KMS-11 (cell line): Measurements from ENCODE around the gene NEB.

Source experiments
- H2AFZ ChIP-seq: fragments of 200-600 bp; sonication (generic); 2 replicates; pipeline ENCODE4 v1.6.1; 2016; ENCODE audit warnings: antibody characterized with exemption, mixed run types, low read depth
- H3K27ac ChIP-seq: fragments of 200-600 bp; sonication (generic); 2 replicates; pipeline ENCODE4 v1.6.1; 2016; ENCODE audit warnings: mild to moderate bottlenecking, mixed run types
- H3K27me3 ChIP-seq: fragments of 200-600 bp; sonication (generic); 2 replicates; pipeline ENCODE4 v1.6.1; 2017; ENCODE audit warnings: mild to moderate bottlenecking, low read depth, mixed run types, moderate library complexity; ENCODE audit not compliant: insufficient read depth
- H3K36me3 ChIP-seq: fragments of 200-600 bp; sonication (generic); 2 replicates; pipeline ENCODE4 v1.6.1; 2017; ENCODE audit warnings: mild to moderate bottlenecking, mixed run types; ENCODE audit not compliant: insufficient read depth
- H3K4me1 ChIP-seq: fragments of 200-600 bp; sonication (generic); 2 replicates; pipeline ENCODE4 v1.6.1; 2016; ENCODE audit warnings: mild to moderate bottlenecking, low read depth, mixed run types; ENCODE audit not compliant: poor library complexity, severe bottlenecking
- H3K4me2 ChIP-seq: fragments of 200-600 bp; sonication (generic); 2 replicates; pipeline ENCODE4 v1.7.0; 2016; ENCODE audit warnings: mild to moderate bottlenecking, mixed run types
- H3K4me3 ChIP-seq: fragments of 200-600 bp; sonication (generic); IDR thresholded peaks from 2 replicates; pipeline ENCODE4 v1.6.1; 2017; ENCODE audit warnings: low read depth, low read length, mixed read lengths; ENCODE audit not compliant: insufficient read depth
- H3K79me2 ChIP-seq: fragments of 200-600 bp; sonication (generic); 2 replicates; pipeline ENCODE4 v1.6.1; 2016; ENCODE audit warnings: low read depth, mixed run types; ENCODE audit not compliant: insufficient read depth
- H3K9ac ChIP-seq: fragments of 200-600 bp; sonication (generic); 2 replicates; pipeline ENCODE4 v1.6.1; 2016; ENCODE audit warnings: mild to moderate bottlenecking, mixed run types
- H4K20me1 ChIP-seq: fragments of 200-600 bp; sonication (generic); 2 replicates; pipeline ENCODE4 v1.6.1; 2016; ENCODE audit warnings: mild to moderate bottlenecking, mixed run types; ENCODE audit not compliant: insufficient read depth
- TF ChIP-seq, protein P1 (sequence below): fragments of 200-600 bp; sonication (generic); conservative IDR thresholded peaks from 2 replicates; pipeline ENCODE4 v1.6.1; 2017; ENCODE audit warnings: low read depth, mild to moderate bottlenecking, antibody characterized with exemption, low read length, moderate library complexity, mixed read lengths

NEB gene

GRCh38 chr2:151470556-151470955, 263.7 kb downstream of the NEB start:
- H3K27ac ChIP-seq: no peak overlapping the region
- H3K36me3 ChIP-seq: peaks cover 46% of the 10 kb centered on the region; the same call in 1 of the 2 replicates
- H3K27me3 ChIP-seq: no peaks in the 10 kb centered on the region
- H3K4me2 ChIP-seq: no peak overlapping the region
- H3K4me1 ChIP-seq: peaks cover 7% of the 10 kb centered on the region
- no peak overlapping the region for H3K4me3 ChIP-seq
- TF ChIP-seq, protein P1, sequence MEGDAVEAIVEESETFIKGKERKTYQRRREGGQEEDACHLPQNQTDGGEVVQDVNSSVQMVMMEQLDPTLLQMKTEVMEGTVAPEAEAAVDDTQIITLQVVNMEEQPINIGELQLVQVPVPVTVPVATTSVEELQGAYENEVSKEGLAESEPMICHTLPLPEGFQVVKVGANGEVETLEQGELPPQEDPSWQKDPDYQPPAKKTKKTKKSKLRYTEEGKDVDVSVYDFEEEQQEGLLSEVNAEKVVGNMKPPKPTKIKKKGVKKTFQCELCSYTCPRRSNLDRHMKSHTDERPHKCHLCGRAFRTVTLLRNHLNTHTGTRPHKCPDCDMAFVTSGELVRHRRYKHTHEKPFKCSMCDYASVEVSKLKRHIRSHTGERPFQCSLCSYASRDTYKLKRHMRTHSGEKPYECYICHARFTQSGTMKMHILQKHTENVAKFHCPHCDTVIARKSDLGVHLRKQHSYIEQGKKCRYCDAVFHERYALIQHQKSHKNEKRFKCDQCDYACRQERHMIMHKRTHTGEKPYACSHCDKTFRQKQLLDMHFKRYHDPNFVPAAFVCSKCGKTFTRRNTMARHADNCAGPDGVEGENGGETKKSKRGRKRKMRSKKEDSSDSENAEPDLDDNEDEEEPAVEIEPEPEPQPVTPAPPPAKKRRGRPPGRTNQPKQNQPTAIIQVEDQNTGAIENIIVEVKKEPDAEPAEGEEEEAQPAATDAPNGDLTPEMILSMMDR: no peak
- no peak overlapping the region for H2AFZ ChIP-seq
- H4K20me1 ChIP-seq: no peaks in the 10 kb centered on the region
- no peaks in the 10 kb centered on the region for H3K79me2 ChIP-seq
- no peak overlapping the region for H3K9ac ChIP-seq

DNA sequence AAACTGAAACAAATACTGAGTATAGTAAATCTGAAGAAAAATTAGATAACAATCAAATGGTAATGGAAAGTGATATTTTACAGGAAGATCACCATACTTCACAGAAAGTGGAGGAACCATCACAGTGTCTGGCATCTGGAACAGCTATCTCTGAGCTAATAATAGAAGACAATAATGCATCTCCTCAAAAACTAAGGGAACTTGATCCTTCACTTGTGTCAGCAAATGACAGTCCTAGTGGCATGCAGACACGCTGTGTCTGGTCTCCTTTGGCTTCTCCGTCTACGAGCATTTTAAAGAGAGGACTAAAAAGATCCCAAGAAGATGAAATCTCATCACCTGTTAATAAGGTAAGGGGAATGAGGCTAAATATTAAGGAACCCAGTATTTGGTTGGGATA, 268.5 kb downstream of the NEB start:
- H3K4me3 ChIP-seq: no peak overlapping the region
- TF ChIP-seq, protein P1: no peak
- H3K4me1 ChIP-seq: no peaks in the 10 kb centered on the region
- no peaks in the 10 kb centered on the region for H4K20me1 ChIP-seq
- H3K27me3 ChIP-seq: no peaks in the 10 kb centered on the region
- H2AFZ ChIP-seq: no peak overlapping the region
- no peaks in the 10 kb centered on the region for H3K79me2 ChIP-seq
- no peak overlapping the region for H3K27ac ChIP-seq
- H3K9ac ChIP-seq: no peak overlapping the region
- peaks cover 50% of the 10 kb centered on the region; the same call in 1 of the 2 replicates for H3K36me3 ChIP-seq
- no peak overlapping the region for H3K4me2 ChIP-seq

GRCh38 chr2:151459358-151459757, 274.9 kb downstream of the NEB start:
- peaks cover 34% of the 10 kb centered on the region; the same call in 1 of the 2 replicates for H3K36me3 ChIP-seq
- H3K79me2 ChIP-seq: no peaks in the 10 kb centered on the region
- H4K20me1 ChIP-seq: no peaks in the 10 kb centered on the region
- H2AFZ ChIP-seq: no peak overlapping the region
- H3K4me2 ChIP-seq: no peak overlapping the region
- no peaks in the 10 kb centered on the region for H3K27me3 ChIP-seq
- TF ChIP-seq, protein P1: no peak
- H3K9ac ChIP-seq: no peak overlapping the region
- H3K27ac ChIP-seq: no peak overlapping the region
- no peak overlapping the region for H3K4me3 ChIP-seq
- no peaks in the 10 kb centered on the region for H3K4me1 ChIP-seq

DNA sequence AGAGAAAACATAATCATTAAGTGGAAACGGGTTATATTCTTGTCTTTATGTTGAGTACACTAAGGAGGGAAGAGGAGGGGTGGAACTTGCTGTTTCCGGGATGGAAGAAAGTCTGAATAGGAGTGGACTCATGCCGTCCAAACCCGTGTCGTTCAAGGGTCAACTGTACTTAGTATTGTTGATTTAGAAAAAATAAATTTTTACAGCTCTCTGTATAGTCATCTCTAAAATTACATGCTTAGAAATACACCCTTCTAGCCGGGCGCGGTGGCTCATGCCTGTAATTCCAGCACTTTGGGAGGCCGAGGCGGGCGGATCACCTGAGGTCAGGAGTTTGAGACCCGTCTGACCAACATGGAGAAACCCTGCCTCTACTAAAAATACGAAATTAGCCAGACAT, 295.1 kb downstream of the NEB start:
- Histone ChIP-seq H3K27me3 (no peaks in the 10 kb centered on the region), H2AFZ (no peak overlapping the region), H3K27ac (no peak overlapping the region), H3K4me2 (no peak overlapping the region), H4K20me1 (no peaks in the 10 kb centered on the region; the same call in 1 of the 2 replicates), H3K79me2 (peaks cover 7% of the 10 kb centered on the region; the same call in 1 of the 2 replicates), H3K4me3 (no peak overlapping the region), H3K36me3 (peaks cover 44% of the 10 kb centered on the region), H3K9ac (no peak overlapping the region), H3K4me1 (peaks cover 3% of the 10 kb centered on the region)
- TF ChIP-seq, protein P1: no peak
